Left ventricle myocardium inferior (tissue), 1 donor: ENCODE measurements around the gene SYNPR. TPM values are rescaled to one million over a fixed set of nuclear protein-coding genes. Genes with fewer than 3 reads are reported as not detected.

Experiments used
- DNase-seq: peaks from one replicate; pipeline ENCODE4 v3.0.0-alpha.2; 2020
- H3K27ac ChIP-seq: fragments of 200-600 bp; replicated peaks from 2 replicates; pipeline ENCODE4 v1.8.0; 2021
- H3K27me3 ChIP-seq: fragments of 200-600 bp; 2 replicates; pipeline ENCODE4 v1.8.0; 2021; ENCODE audit warnings: low read depth
- H3K36me3 ChIP-seq: fragments of 200-600 bp; 2 replicates; pipeline ENCODE4 v1.8.0; 2021
- H3K4me1 ChIP-seq: fragments of 200-600 bp; 2 replicates; pipeline ENCODE4 v1.8.0; 2021
- H3K4me3 ChIP-seq: fragments of 200-600 bp; 2 replicates; pipeline ENCODE4 v1.8.0; 2021; ENCODE audit warnings: mild to moderate bottlenecking, moderate library complexity
- H3K9me3 ChIP-seq: fragments of 200-600 bp; replicated peaks from 2 replicates; pipeline ENCODE4 v1.8.0; 2021
- intact Hi-C: fragments of 100-400 bp; cut with micrococcal nuclease; formaldehyde crosslinking; loops from one replicate; pipeline ENCODE4 v1.11.0; 2022
- total RNA-seq: library from RNA; stranded (reverse); fragmentation: NEBNext Ultra II Directional; extraction: Animal tissue kit (Norgen Biotek cat#: 25700); gene quantifications from one replicate; pipeline ENCODE4 v1.2.1, GENCODE V29; 2021
- TF ChIP-seq, protein P1 (sequence below): fragments of 200-600 bp; IDR thresholded peaks from 2 replicates; pipeline ENCODE4 v1.8.0; 2021; ENCODE audit warnings: antibody characterized with exemption, mild to moderate bottlenecking, borderline replicate concordance
- donor health status: DM: no; HTN: yes; CAD: no; lungs with severe emphysema.

The SYNPR gene
- total RNA-seq, 1 donor from 2014 or later: 0.93 TPM

DNA sequence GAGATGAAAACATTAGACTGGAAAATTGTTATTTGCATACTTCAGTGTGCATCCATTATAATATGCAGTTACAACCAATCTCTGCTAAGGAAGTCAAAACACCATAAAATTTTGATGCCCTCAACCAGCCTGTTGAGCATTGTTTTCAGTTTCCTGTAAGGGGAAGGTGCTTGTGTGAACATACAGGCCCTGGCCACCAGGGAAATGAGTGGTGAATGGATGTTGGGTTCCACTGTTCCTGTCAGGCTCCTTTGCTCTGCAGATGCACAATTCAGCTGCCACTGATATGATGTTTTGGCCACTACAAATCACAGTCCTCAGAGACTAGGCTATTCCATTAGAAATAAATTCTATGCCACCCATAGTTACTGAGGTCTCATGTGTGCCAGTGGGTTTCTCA is 184.6 kb downstream of the SYNPR start:
- Histone ChIP-seq H3K4me3 (no peak overlapping the region), H3K9me3 (peaks cover 13% of the 10 kb centered on the region), H3K4me1 (no peaks in the 10 kb centered on the region), H3K27ac (no peak overlapping the region), H3K36me3 (no peaks in the 10 kb centered on the region), H3K27me3 (no peaks in the 10 kb centered on the region)
- intact Hi-C loops: no loop called here
- DNase-seq: no peak
- TF ChIP-seq, protein P1, sequence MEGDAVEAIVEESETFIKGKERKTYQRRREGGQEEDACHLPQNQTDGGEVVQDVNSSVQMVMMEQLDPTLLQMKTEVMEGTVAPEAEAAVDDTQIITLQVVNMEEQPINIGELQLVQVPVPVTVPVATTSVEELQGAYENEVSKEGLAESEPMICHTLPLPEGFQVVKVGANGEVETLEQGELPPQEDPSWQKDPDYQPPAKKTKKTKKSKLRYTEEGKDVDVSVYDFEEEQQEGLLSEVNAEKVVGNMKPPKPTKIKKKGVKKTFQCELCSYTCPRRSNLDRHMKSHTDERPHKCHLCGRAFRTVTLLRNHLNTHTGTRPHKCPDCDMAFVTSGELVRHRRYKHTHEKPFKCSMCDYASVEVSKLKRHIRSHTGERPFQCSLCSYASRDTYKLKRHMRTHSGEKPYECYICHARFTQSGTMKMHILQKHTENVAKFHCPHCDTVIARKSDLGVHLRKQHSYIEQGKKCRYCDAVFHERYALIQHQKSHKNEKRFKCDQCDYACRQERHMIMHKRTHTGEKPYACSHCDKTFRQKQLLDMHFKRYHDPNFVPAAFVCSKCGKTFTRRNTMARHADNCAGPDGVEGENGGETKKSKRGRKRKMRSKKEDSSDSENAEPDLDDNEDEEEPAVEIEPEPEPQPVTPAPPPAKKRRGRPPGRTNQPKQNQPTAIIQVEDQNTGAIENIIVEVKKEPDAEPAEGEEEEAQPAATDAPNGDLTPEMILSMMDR: no peak

DNA sequence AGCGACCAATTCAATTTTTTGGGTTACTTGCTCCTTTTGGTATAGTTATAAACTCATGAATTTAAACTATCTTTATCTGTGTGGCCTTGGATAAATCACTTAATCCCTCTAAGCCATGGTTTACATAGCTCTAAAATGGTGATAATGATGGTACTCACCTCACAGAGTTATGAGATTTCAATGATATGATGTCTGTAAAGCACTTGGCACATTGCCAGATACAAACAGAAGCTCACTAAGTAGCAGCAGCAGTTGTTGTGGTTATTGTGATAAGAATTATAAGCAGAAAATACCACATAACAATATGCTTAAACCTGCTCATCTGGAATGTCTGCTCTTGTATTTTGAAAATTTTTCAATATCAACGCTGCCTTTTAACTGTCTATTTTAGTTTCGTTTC is 189.3 kb downstream of the SYNPR start:
- intact Hi-C loops: no loop called here
- H3K27me3 ChIP-seq: peaks cover 3% of the 10 kb centered on the region
- H3K27ac ChIP-seq: no peak overlapping the region
- H3K4me1 ChIP-seq: no peaks in the 10 kb centered on the region
- H3K9me3 ChIP-seq: peaks cover 8% of the 10 kb centered on the region
- no peak overlapping the region for H3K4me3 ChIP-seq
- DNase-seq: no peak
- TF ChIP-seq, protein P1: no peak
- no peaks in the 10 kb centered on the region for H3K36me3 ChIP-seq

DNA sequence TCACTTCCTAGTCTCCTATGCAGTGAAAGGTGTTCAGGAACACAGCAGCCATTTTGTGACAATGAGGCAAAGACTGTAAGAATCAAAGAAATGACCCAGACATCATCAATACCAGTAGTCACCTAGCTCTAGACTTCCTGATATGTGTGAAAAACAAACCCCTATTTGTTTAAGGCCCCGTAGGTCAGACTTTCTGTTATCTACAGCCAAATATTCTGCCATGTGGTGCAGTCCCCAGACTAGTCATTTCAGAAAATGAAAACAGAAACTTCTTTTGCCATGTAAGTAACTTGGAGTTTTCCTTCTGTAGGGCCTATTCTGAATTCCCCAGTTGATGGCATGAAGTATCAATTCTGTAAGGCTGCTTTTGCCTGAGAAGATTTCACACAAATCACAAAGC is 192.6 kb downstream of the SYNPR start:
- intact Hi-C loops: no loop called here
- no peak for DNase-seq
- peaks cover 12% of the 10 kb centered on the region for H3K27me3 ChIP-seq
- no peak overlapping the region for H3K27ac ChIP-seq
- TF ChIP-seq, protein P1: no peak
- peaks cover 8% of the 10 kb centered on the region for H3K9me3 ChIP-seq
- H3K4me1 ChIP-seq: peaks cover 3% of the 10 kb centered on the region
- no peak overlapping the region for H3K4me3 ChIP-seq
- H3K36me3 ChIP-seq: no peaks in the 10 kb centered on the region

DNA sequence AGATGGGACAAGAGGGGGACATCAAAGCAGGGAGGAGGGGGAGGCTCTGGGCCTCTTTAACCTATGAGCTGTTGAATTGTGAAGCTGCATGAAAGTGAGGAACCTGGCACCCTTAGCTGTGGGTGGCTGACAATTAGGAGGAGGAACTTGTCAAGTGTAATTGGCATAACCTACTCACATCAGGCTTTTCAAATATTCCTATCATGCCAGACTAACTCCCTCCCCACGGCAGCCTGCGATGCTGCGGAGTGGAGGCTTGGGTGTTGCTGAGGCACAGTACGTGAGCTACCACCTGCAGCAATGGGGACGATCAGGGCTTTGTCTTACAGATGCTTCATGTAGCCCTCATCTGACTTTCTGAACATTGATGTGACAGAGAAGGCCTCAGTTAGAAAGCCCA is 193.7 kb downstream of the SYNPR start:
- peaks cover 3% of the 10 kb centered on the region for H3K4me1 ChIP-seq
- TF ChIP-seq, protein P1: no peak
- no peaks in the 10 kb centered on the region for H3K36me3 ChIP-seq
- no peak for DNase-seq
- peaks cover 12% of the 10 kb centered on the region for H3K27me3 ChIP-seq
- no peak overlapping the region for H3K27ac ChIP-seq
- no peak overlapping the region for H3K4me3 ChIP-seq
- intact Hi-C loops: no loop called here
- H3K9me3 ChIP-seq: peaks cover 3% of the 10 kb centered on the region

DNA sequence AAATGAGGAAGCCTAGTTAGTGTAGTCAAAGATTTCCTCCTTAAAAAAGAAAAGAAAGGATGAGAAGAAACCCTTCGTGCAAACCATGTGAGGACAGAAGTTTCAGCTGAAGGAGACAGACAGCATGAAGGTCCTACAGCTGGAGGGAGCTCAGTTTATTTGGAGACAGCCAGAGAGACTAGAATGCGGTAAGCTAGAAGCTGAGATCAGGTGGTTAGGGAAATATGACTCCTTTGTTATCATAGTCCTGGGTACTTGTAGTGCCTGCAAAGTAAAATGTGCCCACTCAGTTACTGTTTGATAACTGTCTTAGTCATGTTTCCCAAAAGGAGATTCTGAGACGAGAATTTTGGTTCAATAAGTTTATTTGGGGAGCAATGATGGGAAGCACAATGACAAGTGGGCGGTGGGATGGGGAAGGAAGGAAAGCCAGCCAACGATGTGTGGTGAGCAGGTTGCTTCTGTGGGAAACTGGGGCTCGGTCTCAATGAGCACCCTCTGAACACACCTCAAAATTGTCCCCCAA is 195.6 kb downstream of the SYNPR start:
- no peak overlapping the region for H3K27ac ChIP-seq
- peaks cover 12% of the 10 kb centered on the region for H3K27me3 ChIP-seq
- H3K4me1 ChIP-seq: peaks cover 3% of the 10 kb centered on the region
- DNase-seq: no peak
- intact Hi-C loops: no loop called here
- H3K9me3 ChIP-seq: no peaks in the 10 kb centered on the region
- TF ChIP-seq, protein P1: no peak
- no peaks in the 10 kb centered on the region for H3K36me3 ChIP-seq
- no peak overlapping the region for H3K4me3 ChIP-seq
